Mesodermal cell (in vitro differentiated cells): ENCODE measurements around the gene RASGEF1B.
"Not testable (repeated sequence)": the region's sequence is repeated elsewhere in the genome, so short reads cannot be mapped to it uniquely, and the experiment has no call there.

ENCODE experiments used
- H3K27ac ChIP-seq: 2 replicates; pipeline ENCODE4 v1.7.0; 2013; ENCODE audit warnings: mild to moderate bottlenecking, low read depth, low read length, moderate library complexity; ENCODE audit not compliant: severe bottlenecking
- H3K36me3 ChIP-seq: 2 replicates; pipeline ENCODE4 v1.7.1; 2013; ENCODE audit warnings: mild to moderate bottlenecking, low read length, moderate library complexity; ENCODE audit not compliant: control insufficient read depth, insufficient read depth
- H3K4me1 ChIP-seq: one replicate; pipeline ENCODE4 v1.7.1; 2013; ENCODE audit warnings: mild to moderate bottlenecking, low read length; ENCODE audit not compliant: insufficient read depth, control insufficient read depth, poor library complexity, severe bottlenecking
- H3K4me3 ChIP-seq: 2 replicates; pipeline ENCODE4 v1.7.0; 2013; ENCODE audit warnings: low read length, control low read depth, mild to moderate bottlenecking; ENCODE audit not compliant: insufficient read depth, poor library complexity, severe bottlenecking; ENCODE audit errors: extremely low read depth
- H3K9me3 ChIP-seq: 2 replicates; pipeline ENCODE4 v1.7.1; 2013; ENCODE audit warnings: mild to moderate bottlenecking, low read length, moderate library complexity; ENCODE audit not compliant: control insufficient read depth
- WGBS, 2 experiments: methylation state at CpG; one replicate each; pipeline ENCODE4 v1.1.5; 2013; ENCODE audit warnings: missing lambda C conversion rate in 2 of 2; ENCODE audit not compliant: insufficient coverage in 2 of 2; 5-methylcytosine and 5-hydroxymethylcytosine counted together

RASGEF1B gene

GRCh38 chr4:81498046-81498445, 26.3 kb upstream of the RASGEF1B start:
- 58% methylated on average over 2 of the region's 2 CpGs; no CpG with 5 or more reads in 1 of the 2 experiments for WGBS, 2 experiments
- Histone ChIP-seq H3K4me1 (peaks cover 16% of the 10 kb centered on the region), H3K27ac (no peak overlapping the region), H3K4me3 (no peak overlapping the region), H3K9me3 (no peaks in the 10 kb centered on the region), H3K36me3 (no peaks in the 10 kb centered on the region)

GRCh38 chr4:81495345-81495744, 23.6 kb upstream of the RASGEF1B start:
- Histone ChIP-seq H3K36me3 (no peaks in the 10 kb centered on the region), H3K4me3 (no peak overlapping the region), H3K9me3 (no peaks in the 10 kb centered on the region), H3K27ac (no peak overlapping the region), H3K4me1 (peaks cover 16% of the 10 kb centered on the region)

GRCh38 chr4:81494031-81494431, 22.3 kb upstream of the RASGEF1B start:
- no CpG with 5 or more reads among the region's 1 CpG for WGBS, 2 experiments
- H3K9me3 ChIP-seq = no peaks in the 10 kb centered on the region
- H3K4me1 ChIP-seq = peaks cover 15% of the 10 kb centered on the region
- no peak overlapping the region for H3K4me3 ChIP-seq
- no peak overlapping the region for H3K27ac ChIP-seq
- no peaks in the 10 kb centered on the region for H3K36me3 ChIP-seq

- Histone ChIP-seq H3K4me1 (peaks cover 2% of the 10 kb centered on the region), H3K27ac (no peak overlapping the region), H3K9me3 (no peaks in the 10 kb centered on the region), H3K36me3 (no peaks in the 10 kb centered on the region), H3K4me3 (no peak overlapping the region)
- WGBS, 2 experiments = no CpG with 5 or more reads among the region's 1 CpG
Observed at GRCh38 chr4:81492606-81493230, 21.0 kb upstream of the RASGEF1B start.

- Histone ChIP-seq H3K27ac (no peak overlapping the region), H3K36me3 (no peaks in the 10 kb centered on the region), H3K4me1 (no peaks in the 10 kb centered on the region), H3K9me3 (no peaks in the 10 kb centered on the region), H3K4me3 (no peak overlapping the region)
- WGBS, 2 experiments = 100% methylated on average over 1 of the region's 1 CpG; no CpG with 5 or more reads in 1 of the 2 experiments
Observed at GRCh38 chr4:81491943-81492342, 20.2 kb upstream of the RASGEF1B start.

GRCh38 chr4:81490403-81491160, 18.9 kb upstream of the RASGEF1B start:
- Histone ChIP-seq H3K4me3 (no peak overlapping the region), H3K9me3 (no peaks in the 10 kb centered on the region), H3K36me3 (no peaks in the 10 kb centered on the region), H3K27ac (no peak overlapping the region), H3K4me1 (no peaks in the 10 kb centered on the region)
- 100% methylated on average over 1 to 2 of the region's 2 CpGs for WGBS, 2 experiments

- no peak overlapping the region for H3K27ac ChIP-seq
- H3K9me3 ChIP-seq = no peaks in the 10 kb centered on the region
- 50 to 57% methylated on average over 1 of the region's 1 CpG for WGBS, 2 experiments
- H3K36me3 ChIP-seq = no peaks in the 10 kb centered on the region
- H3K4me3 ChIP-seq = no peak overlapping the region
- no peaks in the 10 kb centered on the region for H3K4me1 ChIP-seq
Observed at GRCh38 chr4:81486502-81486901, 14.8 kb upstream of the RASGEF1B start.

GRCh38 chr4:81485310-81485980, 13.7 kb upstream of the RASGEF1B start:
- WGBS, 2 experiments = 77 to 93% methylated on average over 3 of the region's 5 CpGs
- no peak overlapping the region for H3K27ac ChIP-seq
- no peaks in the 10 kb centered on the region for H3K9me3 ChIP-seq
- H3K4me3 ChIP-seq = no peak overlapping the region
- no peaks in the 10 kb centered on the region for H3K36me3 ChIP-seq
- H3K4me1 ChIP-seq = no peaks in the 10 kb centered on the region

GRCh38 chr4:81482326-81482725, 10.6 kb upstream of the RASGEF1B start:
- no peaks in the 10 kb centered on the region for H3K36me3 ChIP-seq
- no peaks in the 10 kb centered on the region for H3K4me1 ChIP-seq
- WGBS, 2 experiments = 100% methylated on average over 1 of the region's 3 CpGs
- no peak overlapping the region for H3K4me3 ChIP-seq
- no peaks in the 10 kb centered on the region for H3K9me3 ChIP-seq
- no peak overlapping the region for H3K27ac ChIP-seq

- WGBS, 2 experiments = 100% methylated on average over 2 of the region's 3 CpGs
- H3K27ac ChIP-seq = no peak overlapping the region
- no peaks in the 10 kb centered on the region for H3K9me3 ChIP-seq
- H3K4me1 ChIP-seq = no peaks in the 10 kb centered on the region
- H3K36me3 ChIP-seq = no peaks in the 10 kb centered on the region
- H3K4me3 ChIP-seq = no peak overlapping the region
Observed at GRCh38 chr4:81481151-81481550, 9.4 kb upstream of the RASGEF1B start.

- 80% methylated on average over 1 of the region's 2 CpGs; no CpG with 5 or more reads in 1 of the 2 experiments for WGBS, 2 experiments
- not testable (repeated sequence) for H3K27ac ChIP-seq, H3K9me3 ChIP-seq, H3K36me3 ChIP-seq, H3K4me3 ChIP-seq, H3K4me1 ChIP-seq
Observed at GRCh38 chr4:81479573-81479972, 7.9 kb upstream of the RASGEF1B start.
